LNCAP (cell line): ENCODE data around the gene SMIM26.

Experiments used
- CTCF ChIP-seq: fragments of 450-650 bp; IDR thresholded peaks from 2 replicates; pipeline ENCODE4 v1.5.1; 2017; ENCODE audit warnings: mild to moderate bottlenecking

SMIM26 gene

GRCh38 chr20:18566892-18567738 lies at the start of gene SMIM26:
TSS of gene SMIM26 (plus strand) at chr20:18567432. CDS start at chr20:18567479, 47 bp downstream.
- no peak for TF ChIP-seq CTCF

GRCh38 chr20:18523066-18523465 lies 44.2 kb upstream of the SMIM26 start:
- TF ChIP-seq CTCF: no peak

- no peak for TF ChIP-seq CTCF
Measured at GRCh38 chr20:18524646-18525045, 42.6 kb upstream of the SMIM26 start.

- TF ChIP-seq CTCF: no peak
Measured at GRCh38 chr20:18527339-18527738, 39.9 kb upstream of the SMIM26 start.

GRCh38 chr20:18527836-18528235 lies 39.4 kb upstream of the SMIM26 start:
- no peak for TF ChIP-seq CTCF

- no peak for TF ChIP-seq CTCF
Measured at GRCh38 chr20:18529041-18529440, 38.2 kb upstream of the SMIM26 start.

- no peak for TF ChIP-seq CTCF
Measured at GRCh38 chr20:18532626-18533025, 34.6 kb upstream of the SMIM26 start.
